Measurements from ENCODE around the gene MYH14.

Gene MYH14

DNA sequence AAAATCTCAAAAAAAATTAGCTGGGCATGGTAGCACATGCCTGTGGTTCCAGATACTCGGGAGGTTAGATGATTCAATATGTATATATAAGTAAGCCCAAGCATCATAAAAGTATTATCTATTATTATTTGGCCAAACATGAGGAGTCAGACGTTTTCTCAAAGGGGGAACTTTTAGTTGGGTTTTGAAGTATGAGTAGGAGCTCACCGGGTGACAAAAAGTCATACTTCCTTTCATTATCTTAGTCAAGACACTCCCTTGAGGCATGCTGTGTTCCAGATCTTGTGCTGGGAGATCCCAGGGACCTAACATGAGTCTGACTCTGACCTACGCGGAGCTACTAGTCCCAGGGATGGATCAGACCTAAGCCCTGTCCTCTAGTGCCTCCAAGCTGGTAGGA is 8.2 kb upstream of the MYH14 start:
- DNase-seq = no peak

DNA sequence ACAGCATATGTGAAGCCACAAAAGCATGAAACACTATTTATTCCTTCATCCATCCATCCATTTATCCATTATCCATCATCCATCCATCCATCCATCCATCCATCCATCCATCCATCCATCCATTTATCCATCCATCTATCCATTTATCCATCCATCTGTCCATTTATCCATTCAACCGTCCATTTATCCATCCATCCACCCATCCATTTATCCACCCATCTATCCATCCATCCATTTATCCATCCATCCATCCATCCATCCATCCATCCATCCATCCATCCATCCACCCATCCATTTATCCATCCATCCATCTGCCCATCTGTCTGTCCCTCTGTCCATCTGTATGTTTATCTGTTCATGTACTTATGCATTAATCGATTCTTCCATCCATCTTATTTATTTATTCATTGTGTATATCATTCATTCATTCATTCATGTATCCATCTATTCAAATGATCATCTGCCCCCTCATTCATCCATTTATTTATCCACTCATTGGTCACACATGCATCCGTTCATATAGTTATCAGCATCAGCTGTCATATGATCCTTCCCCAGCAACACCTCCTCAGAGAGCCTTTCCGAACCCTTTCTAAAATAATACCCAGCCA is 7.0 kb upstream of the MYH14 start:
- no peak for DNase-seq

- no peak for DNase-seq
Observed at GRCh38 chr19:50197348-50197747, 6.1 kb upstream of the MYH14 start.

GRCh38 chr19:50198431-50199258 is 4.8 kb upstream of the MYH14 start:
- no peak for DNase-seq

DNA sequence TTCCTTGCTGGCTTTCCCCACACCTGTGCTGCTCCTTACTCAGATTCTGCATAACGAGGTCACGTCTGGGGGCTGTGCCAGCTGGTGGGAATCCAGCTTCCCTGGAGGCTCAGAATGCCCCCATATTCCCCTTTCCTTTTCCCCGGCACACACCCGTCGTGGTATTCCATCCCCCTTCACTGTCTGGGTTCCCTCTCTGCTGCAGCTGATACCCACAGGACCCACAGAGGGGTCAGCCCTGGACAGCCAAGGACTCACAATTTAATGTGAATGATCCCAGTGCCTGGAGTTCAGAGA is 4.2 kb upstream of the MYH14 start:
- no peak for DNase-seq

DNA sequence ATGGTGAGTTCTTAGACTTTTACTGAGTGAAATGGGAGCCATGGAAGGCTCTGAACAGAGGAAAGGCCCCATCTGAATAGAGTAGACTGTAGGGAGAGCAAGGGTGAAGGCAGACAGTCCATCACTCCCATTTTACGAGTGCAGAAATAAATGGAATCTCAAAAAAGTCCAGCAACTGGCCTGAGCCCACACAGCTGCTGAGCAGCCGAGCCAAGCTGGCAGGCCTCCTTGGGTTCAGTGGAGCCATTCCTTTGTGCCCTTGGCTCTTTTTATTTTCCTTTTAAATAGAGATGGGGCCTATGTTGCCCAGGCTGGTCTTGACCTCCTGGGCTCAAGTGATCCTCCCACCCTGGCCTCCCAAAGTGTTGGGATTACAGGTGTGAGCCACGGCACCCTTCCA is 1.0 kb upstream of the MYH14 start:
- DNase-seq = no peak

GRCh38 chr19:50202962-50203280 is 501 bp upstream of the MYH14 start:
- no peak for DNase-seq

DNA sequence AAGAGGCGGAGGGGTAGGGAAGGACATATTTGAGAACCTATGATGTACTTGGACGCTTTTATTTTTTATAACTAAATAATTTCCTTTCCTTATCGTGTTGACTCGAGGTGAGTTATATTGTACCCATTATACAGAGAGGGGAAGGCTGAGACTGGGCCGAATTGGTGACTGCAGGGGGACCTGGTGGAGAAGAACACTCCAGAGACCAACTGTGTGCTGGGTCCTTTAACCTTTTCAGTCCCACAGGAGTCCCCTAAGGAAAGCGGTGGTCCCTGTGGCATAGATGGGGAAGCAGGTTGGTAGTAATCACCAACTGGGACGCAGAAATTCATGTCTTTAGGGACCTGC is 633 bp downstream of the MYH14 start:
- no peak for DNase-seq

- no peak for DNase-seq
Observed at GRCh38 chr19:50204811-50205675, 1.6 kb downstream of the MYH14 start.

GRCh38 chr19:50205681-50206138 is 2.3 kb downstream of the MYH14 start:
- DNase-seq = no peak

GRCh38 chr19:50206191-50206590 is 2.8 kb downstream of the MYH14 start:
- no peak for DNase-seq

- DNase-seq = no peak
Observed at GRCh38 chr19:50207730-50208129, 4.3 kb downstream of the MYH14 start.

DNA sequence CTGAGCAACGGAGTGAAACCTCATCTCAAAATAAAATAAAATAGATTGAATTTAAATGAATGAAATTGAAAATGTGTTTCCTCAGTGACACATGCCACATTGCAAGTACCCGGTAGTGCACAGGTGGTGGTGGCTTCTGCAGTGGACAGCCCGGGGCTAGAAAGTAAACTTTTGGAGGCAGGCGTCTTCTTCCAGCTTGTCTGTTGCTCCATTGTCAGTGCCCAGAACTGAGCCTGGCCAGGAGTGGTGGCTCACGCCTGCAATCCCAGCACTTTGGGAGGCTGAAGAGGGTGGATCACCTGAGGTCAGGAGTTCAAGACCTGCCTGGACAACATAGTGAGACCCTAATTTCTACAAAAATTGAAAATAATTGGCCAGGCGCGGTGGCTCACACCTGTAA is 5.7 kb downstream of the MYH14 start:
- no peak for DNase-seq

- DNase-seq = no peak
Observed at GRCh38 chr19:50210425-50210824, 7.0 kb downstream of the MYH14 start.

- DNase-seq = no peak
Observed at GRCh38 chr19:50213925-50214324, 10.5 kb downstream of the MYH14 start.

- no peak for DNase-seq
Observed at GRCh38 chr19:50214699-50215543, 11.5 kb downstream of the MYH14 start.

GRCh38 chr19:50215820-50216219 is 12.4 kb downstream of the MYH14 start:
- DNase-seq = no peak

GRCh38 chr19:50221087-50221486 is 17.7 kb downstream of the MYH14 start:
- no peak for DNase-seq

GRCh38 chr19:50222691-50223438 is 19.4 kb downstream of the MYH14 start:
- DNase-seq = no peak

DNA sequence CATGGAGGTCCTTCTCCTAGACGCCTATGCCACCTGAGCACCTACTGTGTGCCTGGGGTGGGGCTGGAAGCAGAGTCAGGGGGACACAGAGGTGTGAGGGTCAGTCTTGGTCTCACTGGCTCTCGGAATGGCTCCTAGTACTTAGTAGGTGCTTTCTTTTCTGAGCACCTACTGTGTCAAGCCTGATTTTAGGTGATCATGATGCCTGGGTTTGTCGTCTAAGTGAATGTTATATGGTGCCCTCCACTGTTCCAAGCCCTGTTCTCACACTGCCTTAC is 20.0 kb downstream of the MYH14 start:
- no peak for DNase-seq

- no peak for DNase-seq
Observed at GRCh38 chr19:50224986-50225747, 21.7 kb downstream of the MYH14 start.

- no peak for DNase-seq
Observed at GRCh38 chr19:50226536-50226935, 23.1 kb downstream of the MYH14 start.

Data from hematopoietic multipotent progenitor cell treated with erythropoietin and hydrocortisone succinate and interleukin-3 and kit ligand, for 4 days (in vitro differentiated cells).